Measurements from ENCODE around the gene CTRB1. TPM values are rescaled to one million over a fixed set of nuclear protein-coding genes. Genes with fewer than 3 reads are reported as not detected.

CTRB1 gene
- not detected in 2 replicates for total RNA-seq

DNA sequence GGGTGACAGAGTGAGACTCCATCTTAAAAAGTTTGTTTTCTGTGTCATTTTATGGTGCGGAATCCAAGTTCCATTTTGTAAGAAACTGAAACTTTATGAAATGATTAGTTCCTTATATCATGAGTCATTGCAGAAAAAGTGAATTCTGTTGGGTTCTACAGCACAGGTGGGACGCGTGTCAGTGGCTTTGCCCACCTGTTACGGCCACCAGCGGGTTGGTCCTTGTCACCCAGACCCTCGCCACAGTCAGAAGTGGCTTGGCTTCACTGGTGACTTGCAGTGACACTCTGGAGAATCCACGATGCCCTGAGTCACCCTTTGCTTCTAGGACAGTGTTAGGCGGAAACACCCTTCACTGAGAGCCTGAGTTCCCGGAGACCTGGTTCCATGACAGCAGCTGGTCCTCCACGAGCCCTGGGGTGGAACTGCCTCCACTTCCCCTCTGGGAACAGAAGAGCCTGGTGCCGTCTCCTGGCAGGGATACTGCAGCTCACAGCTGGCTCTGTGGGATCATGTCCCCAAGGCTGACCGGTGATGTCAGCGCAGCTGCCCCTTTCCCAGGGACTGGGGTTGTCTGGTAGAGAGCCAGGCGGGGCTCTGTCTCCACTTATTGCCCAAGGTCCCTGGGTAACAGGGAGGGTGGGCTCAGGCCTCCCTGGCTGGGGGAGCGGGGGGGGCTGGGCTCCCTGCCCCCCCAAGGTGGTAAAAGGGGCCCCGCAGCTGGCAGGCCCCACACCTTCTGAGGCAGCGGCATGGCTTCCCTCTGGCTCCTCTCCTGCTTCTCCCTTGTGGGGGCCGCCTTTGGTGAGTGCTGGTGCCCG lies at the start of gene CTRB1:
Gene CTRB1 (plus strand): TSS at position 733 of the 821 bp plus-strand sequence. CDS start 20 bp downstream, at position 753.
- H3K4me3 ChIP-seq (ENCODE audit: low read depth, low read length): no peak within 1 kb of the TSS
- no peak for DNase-seq (ENCODE audit: low read depth)
- TF ChIP-seq CTCF (IDR thresholded peaks at IDR 0.05; ENCODE audit: insufficient read depth, low read depth, low read length): no peak

DNA sequence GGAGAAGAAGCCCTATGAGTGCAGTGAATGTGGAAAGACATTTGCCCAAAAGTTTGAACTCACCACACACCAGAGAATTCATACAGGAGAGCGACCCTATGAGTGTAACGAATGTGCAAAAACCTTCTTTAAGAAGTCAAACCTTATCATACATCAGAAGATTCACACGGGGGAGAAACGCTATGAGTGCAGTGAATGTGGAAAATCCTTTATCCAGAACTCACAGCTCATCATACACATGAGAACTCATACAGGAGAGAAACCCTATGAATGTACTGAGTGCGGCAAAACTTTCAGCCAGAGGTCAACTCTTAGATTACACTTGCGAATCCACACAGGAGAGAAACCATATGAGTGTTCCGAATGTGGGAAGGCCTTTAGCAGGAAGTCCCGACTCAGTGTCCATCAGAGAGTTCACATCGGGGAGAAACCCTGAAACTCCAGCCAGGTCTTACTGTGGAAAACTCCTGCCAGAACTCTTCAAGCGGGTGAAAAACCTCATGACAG lies 48.8 kb upstream of the CTRB1 start:
- no peak for TF ChIP-seq CTCF (IDR thresholded peaks at IDR 0.05; ENCODE audit: insufficient read depth, low read depth, low read length)
- no peak overlapping the region for H3K4me3 ChIP-seq (ENCODE audit: low read depth, low read length)
- DNase-seq (ENCODE audit: low read depth): no peak

DNA sequence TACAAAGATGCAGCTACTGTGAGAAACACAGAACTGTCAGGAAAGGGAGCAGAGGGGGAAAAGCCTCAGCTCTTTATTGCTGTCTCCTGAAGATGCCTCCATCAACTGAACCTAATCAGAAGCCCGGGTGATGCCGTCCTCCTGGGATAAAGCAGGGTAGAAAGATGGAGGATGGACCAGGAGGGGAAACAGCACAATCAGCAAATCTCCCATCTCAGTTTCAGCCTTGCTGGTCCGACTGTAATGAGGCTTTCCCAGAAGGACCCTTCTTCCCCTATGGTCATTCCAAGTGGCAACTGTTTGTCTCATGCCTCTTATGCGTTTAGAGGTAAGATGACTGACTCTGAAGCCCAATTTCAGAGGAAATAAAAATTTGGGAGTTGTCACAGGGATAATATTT lies 46.2 kb upstream of the CTRB1 start:
- no peak overlapping the region for H3K4me3 ChIP-seq (ENCODE audit: low read depth, low read length)
- no peak for DNase-seq (ENCODE audit: low read depth)
- no peak for TF ChIP-seq CTCF (IDR thresholded peaks at IDR 0.05; ENCODE audit: insufficient read depth, low read depth, low read length)

- DNase-seq (ENCODE audit: low read depth): no peak
- no peak for TF ChIP-seq CTCF (IDR thresholded peaks at IDR 0.05; ENCODE audit: insufficient read depth, low read depth, low read length)
- H3K4me3 ChIP-seq (ENCODE audit: low read depth, low read length): no peak overlapping the region
Measured at GRCh38 chr16:75175074-75175473, 43.7 kb upstream of the CTRB1 start.

- TF ChIP-seq CTCF (IDR thresholded peaks at IDR 0.05; ENCODE audit: insufficient read depth, low read depth, low read length): no peak
- no peak for DNase-seq (ENCODE audit: low read depth)
Measured at GRCh38 chr16:75176926-75177325, 41.9 kb upstream of the CTRB1 start.

GRCh38 chr16:75179208-75179607 lies 39.6 kb upstream of the CTRB1 start:
- no peak for DNase-seq (ENCODE audit: low read depth)
- H3K4me3 ChIP-seq (ENCODE audit: low read depth, low read length): no peak overlapping the region
- TF ChIP-seq CTCF (IDR thresholded peaks at IDR 0.05; ENCODE audit: insufficient read depth, low read depth, low read length): no peak

More at GRCh38 chr16:75176926-75177325, 41.9 kb upstream of the CTRB1 start:
- H3K4me3 ChIP-seq (ENCODE audit: low read depth, low read length): no peak overlapping the region

Measured in fibroblast of villous mesenchyme (primary cell).